Measurements from ENCODE around the gene ARHGAP26. TPM values are rescaled to one million over a fixed set of nuclear protein-coding genes. Genes with fewer than 3 reads are reported as not detected.

Gene ARHGAP26
- total and polyA plus RNA-seq, 4 donors = 5.4 to 52.3 (median 30.4) TPM

GRCh38 chr5:143224672-143225071, 454.5 kb downstream of the ARHGAP26 start:
- no peak for TF ChIP-seq CTCF (IDR thresholded peaks at IDR 0.05; ENCODE audit: control extremely low read depth, extremely low read depth)
- no peak for ATAC-seq (ENCODE audit: insufficient read depth, low FRiP score)
- WGBS, 2 donors = 97 to 99% methylated on average over 5 of the region's 5 CpGs

GRCh38 chr5:143225511-143225910, 455.3 kb downstream of the ARHGAP26 start:
- Histone ChIP-seq H3K9me3 (ENCODE audit: control insufficient read depth in 4 of 4, insufficient read depth in 3 of 4, low read length in 3 of 4) (no peaks in the 10 kb centered on the region), H3K9ac (ENCODE audit: insufficient read depth in 1 of 2, low read length in 2 of 2) (no peak overlapping the region), H3K36me3 (ENCODE audit: control insufficient read depth in 4 of 4, insufficient read depth in 4 of 4, low read length in 4 of 4) (peaks cover 0 to 17% (median 1%) of the 10 kb centered on the region in 4 donors), H3K4me3 (no peak overlapping the region), H3K27ac (ENCODE audit: low read depth in 1 of 2, low read length in 1 of 2) (no peak overlapping the region), H3K27me3 (ENCODE audit: control insufficient read depth in 3 of 3, insufficient read depth in 3 of 3, low read length in 2 of 3) (no peaks in the 10 kb centered on the region), H3K4me1 (ENCODE audit: control insufficient read depth in 5 of 5, insufficient read depth in 5 of 5, low read length in 5 of 5) (peaks cover 6 to 61% (median 21%) of the 10 kb centered on the region in 5 donors)
- DNase-seq (no peak), ATAC-seq (ENCODE audit: insufficient read depth, low FRiP score) (no peak)
- TF ChIP-seq CTCF (IDR thresholded peaks at IDR 0.05; ENCODE audit: control extremely low read depth, extremely low read depth) = no peak
- 96% methylated on average over 4 of the region's 4 CpGs for WGBS, 2 donors

More at GRCh38 chr5:143224672-143225071, 454.5 kb downstream of the ARHGAP26 start:
- H3K27me3 ChIP-seq (ENCODE audit: control insufficient read depth in 3 of 3, insufficient read depth in 3 of 3, low read length in 2 of 3) = no peaks in the 10 kb centered on the region
- no peak overlapping the region for H3K4me3 ChIP-seq
- H3K4me1 ChIP-seq (ENCODE audit: control insufficient read depth in 5 of 5, insufficient read depth in 5 of 5, low read length in 5 of 5) = peaks cover 4 to 53% (median 20%) of the 10 kb centered on the region in 5 donors
- no peak overlapping the region for H3K27ac ChIP-seq (ENCODE audit: low read depth in 1 of 2, low read length in 1 of 2)
- no peak for DNase-seq
- H3K9me3 ChIP-seq (ENCODE audit: control insufficient read depth in 4 of 4, insufficient read depth in 3 of 4, low read length in 3 of 4) = no peaks in the 10 kb centered on the region
- peaks cover 0 to 17% (median 1%) of the 10 kb centered on the region in 4 donors for H3K36me3 ChIP-seq (ENCODE audit: control insufficient read depth in 4 of 4, insufficient read depth in 4 of 4, low read length in 4 of 4)
- no peak overlapping the region for H3K9ac ChIP-seq (ENCODE audit: insufficient read depth in 1 of 2, low read length in 2 of 2)

GRCh38 chr5:143226361-143226760, 456.2 kb downstream of the ARHGAP26 start:
- no peak for DNase-seq
- WGBS, 2 donors = 78 to 93% methylated on average over 3 of the region's 3 CpGs
- Histone ChIP-seq H3K9me3 (ENCODE audit: control insufficient read depth in 4 of 4, insufficient read depth in 3 of 4, low read length in 3 of 4) (no peaks in the 10 kb centered on the region), H3K9ac (ENCODE audit: insufficient read depth in 1 of 2, low read length in 2 of 2) (no peak overlapping the region), H3K27ac (ENCODE audit: low read depth in 1 of 2, low read length in 1 of 2) (no peak overlapping the region), H3K4me1 (ENCODE audit: control insufficient read depth in 5 of 5, insufficient read depth in 5 of 5, low read length in 5 of 5) (peaks cover 4 to 69% (median 27%) of the 10 kb centered on the region in 5 donors), H3K4me3 (no peak overlapping the region), H3K36me3 (ENCODE audit: control insufficient read depth in 4 of 4, insufficient read depth in 4 of 4, low read length in 4 of 4) (peaks cover 0 to 17% (median 1%) of the 10 kb centered on the region in 4 donors), H3K27me3 (ENCODE audit: control insufficient read depth in 3 of 3, insufficient read depth in 3 of 3, low read length in 2 of 3) (no peaks in the 10 kb centered on the region)
- no peak for TF ChIP-seq CTCF (IDR thresholded peaks at IDR 0.05; ENCODE audit: control extremely low read depth, extremely low read depth)
- ATAC-seq (ENCODE audit: insufficient read depth, low FRiP score) = no peak

- DNase-seq = no peak
- TF ChIP-seq CTCF (IDR thresholded peaks at IDR 0.05; ENCODE audit: control extremely low read depth, extremely low read depth) = no peak
- Histone ChIP-seq H3K4me3 (no peak overlapping the region), H3K9me3 (ENCODE audit: control insufficient read depth in 4 of 4, insufficient read depth in 3 of 4, low read length in 3 of 4) (no peaks in the 10 kb centered on the region), H3K4me1 (ENCODE audit: control insufficient read depth in 5 of 5, insufficient read depth in 5 of 5, low read length in 5 of 5) (peaks cover 4 to 72% (median 25%) of the 10 kb centered on the region in 5 donors), H3K27ac (ENCODE audit: low read depth in 1 of 2, low read length in 1 of 2) (no peak overlapping the region), H3K36me3 (ENCODE audit: control insufficient read depth in 4 of 4, insufficient read depth in 4 of 4, low read length in 4 of 4) (peaks cover 0 to 17% (median 1%) of the 10 kb centered on the region in 4 donors), H3K9ac (ENCODE audit: insufficient read depth in 1 of 2, low read length in 2 of 2) (no peak overlapping the region), H3K27me3 (ENCODE audit: control insufficient read depth in 3 of 3, insufficient read depth in 3 of 3, low read length in 2 of 3) (no peaks in the 10 kb centered on the region)
- 97 to 100% methylated on average over 3 of the region's 3 CpGs for WGBS, 2 donors
- ATAC-seq (ENCODE audit: insufficient read depth, low FRiP score) = no peak
These were observed 456.7 kb downstream of the ARHGAP26 start for GRCh38 chr5:143226872-143227271.

Data from lung (tissue), 12 donors.